ENCODE data around the gene PMF1.

The PMF1 gene

DNA sequence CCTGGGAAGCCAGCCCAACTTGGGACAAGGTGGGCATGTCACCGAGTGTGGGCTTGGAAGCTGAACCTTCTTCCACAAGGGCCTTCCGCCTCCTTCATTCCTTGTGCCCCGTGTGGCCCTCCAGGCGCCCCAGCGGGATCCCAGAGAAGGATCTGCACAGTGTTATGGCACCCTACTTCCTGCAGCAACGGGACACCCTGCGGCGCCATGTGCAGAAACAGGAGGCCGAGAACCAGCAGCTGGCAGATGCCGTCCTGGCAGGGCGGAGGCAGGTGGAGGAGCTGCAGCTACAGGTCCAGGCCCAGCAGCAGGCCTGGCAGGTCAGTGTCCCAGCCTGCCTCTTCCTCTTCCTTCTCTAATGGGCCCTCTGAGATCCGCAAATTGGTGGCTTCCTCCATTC is 23.4 kb downstream of the PMF1 start:
- DNase-seq (ENCODE audit: low spot score in 2 of 2): no peak
- H3K36me3 Mint-ChIP-seq: peaks cover 30% of the 10 kb centered on the region

DNA sequence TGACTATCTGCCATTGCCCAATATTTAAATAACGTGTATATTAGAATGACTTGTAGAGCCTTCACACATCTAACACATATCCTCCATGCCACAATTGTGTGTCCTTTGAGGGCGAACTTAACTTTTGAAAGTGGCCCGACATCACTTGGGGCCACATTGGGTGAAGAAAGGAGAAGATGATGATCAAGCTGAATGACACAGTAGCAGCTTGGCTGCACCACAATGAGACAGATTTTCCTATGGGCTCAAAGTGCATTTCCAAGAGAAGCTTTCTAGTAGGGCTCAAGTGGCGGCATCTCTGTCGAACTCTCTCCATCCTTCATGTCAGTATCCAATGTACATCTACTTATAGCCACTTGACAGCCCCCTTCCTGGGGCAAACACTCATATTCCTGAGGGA is 25.4 kb downstream of the PMF1 start:
- H3K4me3 Mint-ChIP-seq: no peak overlapping the region
- no peaks in the 10 kb centered on the region for H3K4me1 Mint-ChIP-seq
- no peaks in the 10 kb centered on the region for H3K27me3 Mint-ChIP-seq
- no peaks in the 10 kb centered on the region for H3K9me3 Mint-ChIP-seq
- DNase-seq (ENCODE audit: low spot score in 2 of 2) (no peak), ATAC-seq (ENCODE audit: low read depth) (no peak)
- H3K36me3 Mint-ChIP-seq: peaks cover 30% of the 10 kb centered on the region
- no peak overlapping the region for H3K27ac Mint-ChIP-seq

More for the DNA sequence above, 23.4 kb downstream of the PMF1 start:
- Mint-ChIP-seq H3K4me3 (no peak overlapping the region), H3K27ac (no peak overlapping the region), H3K4me1 (no peaks in the 10 kb centered on the region), H3K27me3 (no peaks in the 10 kb centered on the region), H3K9me3 (no peaks in the 10 kb centered on the region)
- no peak for ATAC-seq (ENCODE audit: low read depth)

DNA sequence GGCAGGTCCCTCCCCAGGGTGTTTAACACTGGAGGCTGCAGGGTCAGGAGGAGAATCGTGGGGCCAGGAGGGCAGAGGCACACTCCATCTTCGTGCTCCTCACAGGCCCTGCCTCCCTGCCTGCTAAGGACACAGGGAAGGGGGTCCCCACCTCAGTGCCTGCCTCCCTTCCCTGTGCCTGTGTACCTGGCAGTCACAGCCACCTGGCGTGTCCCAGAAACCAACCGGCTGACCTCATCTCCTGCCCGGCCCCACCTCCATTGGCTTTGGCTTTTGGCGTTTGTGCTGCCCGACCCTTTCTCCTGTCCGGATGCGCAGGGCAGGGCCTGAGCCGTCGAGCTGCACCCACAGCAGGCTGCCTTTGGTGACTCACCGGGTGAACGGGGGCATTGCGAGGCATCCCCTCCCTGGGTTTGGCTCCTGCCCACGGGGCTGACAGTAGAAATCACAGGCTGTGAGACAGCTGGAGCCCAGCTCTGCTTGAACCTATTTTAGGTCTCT is 28.6 kb downstream of the PMF1 start:
- H3K4me1 Mint-ChIP-seq: peaks cover 13% of the 10 kb centered on the region
- ATAC-seq (ENCODE audit: low read depth) (no peak), DNase-seq (ENCODE audit: low spot score in 2 of 2) (no peak)
- no peak overlapping the region for H3K4me3 Mint-ChIP-seq
- no peak overlapping the region for H3K27ac Mint-ChIP-seq
- no peaks in the 10 kb centered on the region for H3K9me3 Mint-ChIP-seq
- peaks cover 19% of the 10 kb centered on the region for H3K36me3 Mint-ChIP-seq
- H3K27me3 Mint-ChIP-seq: peaks cover 5% of the 10 kb centered on the region

DNA sequence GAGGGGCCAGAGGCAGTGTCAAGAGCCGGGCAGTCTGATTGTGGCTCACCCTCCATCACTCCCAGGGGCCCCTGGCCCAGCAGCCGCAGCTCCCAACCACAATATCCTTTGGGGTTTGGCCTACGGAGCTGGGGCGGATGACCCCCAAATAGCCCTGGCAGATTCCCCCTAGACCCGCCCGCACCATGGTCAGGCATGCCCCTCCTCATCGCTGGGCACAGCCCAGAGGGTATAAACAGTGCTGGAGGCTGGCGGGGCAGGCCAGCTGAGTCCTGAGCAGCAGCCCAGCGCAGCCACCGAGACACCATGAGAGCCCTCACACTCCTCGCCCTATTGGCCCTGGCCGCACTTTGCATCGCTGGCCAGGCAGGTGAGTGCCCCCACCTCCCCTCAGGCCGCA is 29.1 kb downstream of the PMF1 start, which contains the start of gene BGLAP:
Gene BGLAP, plus strand, starts transcription at position 259 of the 400 bp plus-strand sequence. Its CDS starts 48 bp downstream, at position 307.
- DNase-seq (ENCODE audit: low spot score in 2 of 2) (no peak), ATAC-seq (ENCODE audit: low read depth) (no peak)
- H3K4me1 Mint-ChIP-seq: peaks cover 15% of the 10 kb centered on the region
- no peak within 1 kb of the TSS for H3K27ac Mint-ChIP-seq
- peaks cover 15% of the 10 kb centered on the region for H3K36me3 Mint-ChIP-seq
- H3K27me3 Mint-ChIP-seq: peaks cover 5% of the 10 kb centered on the region
- H3K9me3 Mint-ChIP-seq: no peaks in the 10 kb centered on the region
- H3K4me3 Mint-ChIP-seq: no peak within 1 kb of the TSS

DNA sequence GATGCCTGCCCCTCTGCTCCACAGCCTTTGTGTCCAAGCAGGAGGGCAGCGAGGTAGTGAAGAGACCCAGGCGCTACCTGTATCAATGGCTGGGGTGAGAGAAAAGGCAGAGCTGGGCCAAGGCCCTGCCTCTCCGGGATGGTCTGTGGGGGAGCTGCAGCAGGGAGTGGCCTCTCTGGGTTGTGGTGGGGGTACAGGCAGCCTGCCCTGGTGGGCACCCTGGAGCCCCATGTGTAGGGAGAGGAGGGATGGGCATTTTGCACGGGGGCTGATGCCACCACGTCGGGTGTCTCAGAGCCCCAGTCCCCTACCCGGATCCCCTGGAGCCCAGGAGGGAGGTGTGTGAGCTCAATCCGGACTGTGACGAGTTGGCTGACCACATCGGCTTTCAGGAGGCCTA is 29.9 kb downstream of the PMF1 start:
- Mint-ChIP-seq H3K9me3 (no peaks in the 10 kb centered on the region), H3K27ac (no peak overlapping the region), H3K4me3 (no peak overlapping the region), H3K36me3 (peaks cover 12% of the 10 kb centered on the region), H3K4me1 (peaks cover 17% of the 10 kb centered on the region), H3K27me3 (peaks cover 5% of the 10 kb centered on the region)
- no peak for DNase-seq (ENCODE audit: low spot score in 2 of 2)
- no peak for ATAC-seq (ENCODE audit: low read depth)

DNA sequence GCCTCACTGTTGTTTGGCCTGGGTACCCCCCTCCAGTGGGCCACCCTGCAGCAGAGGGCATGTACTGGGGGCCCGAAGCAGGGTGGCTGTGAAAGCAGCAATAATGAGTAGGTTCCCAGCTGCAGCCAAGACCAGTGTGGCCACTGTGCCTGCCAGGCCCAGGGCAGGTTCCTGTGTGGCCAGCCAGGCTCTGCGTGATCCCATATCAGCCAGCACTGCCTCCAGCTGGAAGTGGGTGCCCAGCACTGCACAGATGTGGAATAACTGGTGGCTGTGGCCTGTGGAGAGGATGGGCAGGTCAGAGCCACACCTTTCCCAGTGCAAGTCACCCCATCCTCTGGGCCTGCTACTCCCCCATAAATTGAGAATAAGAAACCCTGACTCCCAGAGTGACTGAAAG is 31.3 kb downstream of the PMF1 start:
- Mint-ChIP-seq H3K36me3 (peaks cover 9% of the 10 kb centered on the region), H3K9me3 (no peaks in the 10 kb centered on the region), H3K27me3 (peaks cover 5% of the 10 kb centered on the region), H3K4me3 (no peak overlapping the region), H3K4me1 (peaks cover 17% of the 10 kb centered on the region), H3K27ac (no peak overlapping the region)
- no peak for DNase-seq (ENCODE audit: low spot score in 2 of 2)
- no peak for ATAC-seq (ENCODE audit: low read depth)

- Mint-ChIP-seq H3K4me1 (peaks cover 17% of the 10 kb centered on the region), H3K36me3 (peaks cover 6% of the 10 kb centered on the region), H3K9me3 (no peaks in the 10 kb centered on the region), H3K27me3 (peaks cover 5% of the 10 kb centered on the region), H3K27ac (no peak overlapping the region), H3K4me3 (peak overlapping the region; percentile 87)
- no peak for DNase-seq (ENCODE audit: low spot score in 2 of 2)
- ATAC-seq (ENCODE audit: low read depth): no peak
Measured at GRCh38 chr1:156244712-156245111, 31.9 kb downstream of the PMF1 start.

GRCh38 chr1:156245451-156246232 is 32.8 kb downstream of the PMF1 start:
- DNase-seq (ENCODE audit: low spot score in 2 of 2) (peak; percentile 18 to 37), ATAC-seq (ENCODE audit: low read depth) (peak; percentile 72)
- Mint-ChIP-seq H3K36me3 (peaks cover 3% of the 10 kb centered on the region), H3K4me1 (peaks cover 17% of the 10 kb centered on the region), H3K9me3 (no peaks in the 10 kb centered on the region), H3K27me3 (peaks cover 5% of the 10 kb centered on the region), H3K27ac (no peak overlapping the region), H3K4me3 (peak overlapping the region; percentile 87)

GRCh38 chr1:156246241-156246780 is 33.5 kb downstream of the PMF1 start:
- DNase-seq (ENCODE audit: low spot score in 2 of 2): no peak
- Mint-ChIP-seq H3K9me3 (no peaks in the 10 kb centered on the region), H3K27ac (no peak overlapping the region), H3K36me3 (peaks cover 5% of the 10 kb centered on the region), H3K4me3 (peak overlapping the region; percentile 58), H3K27me3 (peaks cover 5% of the 10 kb centered on the region), H3K4me1 (peaks cover 17% of the 10 kb centered on the region)
- no peak for ATAC-seq (ENCODE audit: low read depth)

DNA sequence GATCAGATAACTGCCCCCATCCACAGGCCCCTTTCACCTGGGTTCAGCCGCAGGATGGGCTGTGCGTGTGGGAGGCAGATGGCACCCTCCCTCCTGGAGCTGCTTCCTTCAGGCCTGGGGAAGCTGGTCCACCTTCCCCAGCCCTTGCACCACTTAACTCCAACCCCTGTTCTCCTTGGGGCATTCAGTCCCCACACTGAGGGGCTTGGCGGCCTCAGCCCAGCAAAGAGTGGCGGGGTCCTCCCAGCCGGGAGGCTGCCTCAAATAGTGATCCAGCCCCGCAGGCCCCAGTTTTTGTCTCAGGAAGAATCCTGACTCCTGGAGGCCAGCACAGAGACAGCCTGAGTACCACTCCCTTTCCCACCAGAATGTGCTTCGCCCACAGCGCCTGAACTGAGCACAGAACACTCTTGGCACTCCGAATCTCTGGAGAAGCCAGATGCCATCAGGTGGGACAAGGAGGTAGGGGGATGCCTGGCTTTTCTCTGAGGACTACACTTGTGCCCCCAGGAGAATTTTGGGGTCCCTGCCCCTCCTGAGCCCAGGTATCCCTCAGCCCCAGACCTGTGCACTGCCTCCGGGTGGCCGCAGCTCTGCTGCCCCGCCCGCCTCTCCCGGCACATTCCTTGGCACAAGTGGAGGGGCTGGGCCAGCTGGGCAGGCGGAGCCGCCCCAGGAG is 34.1 kb downstream of the PMF1 start:
- Mint-ChIP-seq H3K9me3 (no peaks in the 10 kb centered on the region), H3K36me3 (peaks cover 5% of the 10 kb centered on the region), H3K4me3 (no peak overlapping the region), H3K4me1 (peaks cover 17% of the 10 kb centered on the region), H3K27ac (no peak overlapping the region), H3K27me3 (peaks cover 5% of the 10 kb centered on the region)
- DNase-seq (ENCODE audit: low spot score in 2 of 2) (no peak), ATAC-seq (ENCODE audit: low read depth) (no peak)

DNA sequence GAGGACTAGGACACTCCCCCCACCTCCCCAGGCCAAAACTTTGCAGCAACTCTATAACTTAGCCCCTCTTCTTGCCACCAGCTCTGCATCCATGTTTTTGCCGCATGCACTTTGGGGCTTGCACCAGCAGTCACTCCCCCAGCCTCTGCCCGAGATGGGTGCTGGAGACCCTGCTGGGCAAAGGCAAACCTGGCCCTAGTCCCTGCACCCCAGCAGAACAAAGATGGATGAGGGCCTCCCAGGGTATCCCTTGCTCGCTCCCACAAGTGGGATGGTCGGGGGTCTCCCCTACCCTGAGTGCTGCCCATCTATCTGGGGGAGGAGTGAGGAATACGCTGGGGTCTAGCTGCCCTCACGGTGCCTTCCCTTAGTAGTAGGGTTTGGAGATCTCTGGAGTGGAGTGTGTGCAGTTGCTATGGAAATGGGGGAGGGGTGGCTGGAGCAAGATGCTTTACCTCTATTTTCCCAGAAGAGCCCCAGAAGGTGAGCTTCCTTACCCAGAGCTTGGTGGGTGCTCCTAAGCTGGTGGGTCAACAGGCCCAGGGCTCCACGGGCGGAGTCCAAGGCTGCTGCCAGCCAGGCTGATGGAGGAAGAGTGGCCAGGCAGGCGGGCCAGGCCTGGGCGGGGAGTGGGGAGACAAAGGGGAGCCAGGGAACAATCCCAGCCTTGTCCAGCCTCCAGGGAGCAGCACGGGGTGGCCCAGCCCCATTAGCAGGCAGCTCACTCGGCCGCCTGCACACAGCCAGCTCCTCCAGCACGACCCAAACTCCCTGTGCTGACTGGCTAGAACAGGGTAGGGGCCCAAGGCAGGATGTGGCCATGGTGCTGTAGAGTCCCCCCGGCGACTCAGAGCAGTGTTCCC is 34.9 kb downstream of the PMF1 start, which contains the start of gene PAQR6:
Gene PAQR6, minus strand, starts transcription at position 597 of the 863 bp plus-strand sequence. CDS start 1,325 bp downstream, outside the sequence.
- H3K27ac Mint-ChIP-seq: no peak within 1 kb of the TSS
- DNase-seq (ENCODE audit: low spot score in 2 of 2) (no peak), ATAC-seq (ENCODE audit: low read depth) (no peak)
- H3K36me3 Mint-ChIP-seq: peaks cover 8% of the 10 kb centered on the region
- peaks cover 5% of the 10 kb centered on the region for H3K27me3 Mint-ChIP-seq
- H3K4me3 Mint-ChIP-seq: no peak within 1 kb of the TSS
- H3K9me3 Mint-ChIP-seq: no peaks in the 10 kb centered on the region
- peaks cover 17% of the 10 kb centered on the region for H3K4me1 Mint-ChIP-seq

- Mint-ChIP-seq H3K27ac (no peak overlapping the region), H3K4me1 (peaks cover 17% of the 10 kb centered on the region), H3K36me3 (peaks cover 12% of the 10 kb centered on the region), H3K4me3 (no peak overlapping the region), H3K27me3 (peaks cover 5% of the 10 kb centered on the region), H3K9me3 (no peaks in the 10 kb centered on the region)
- no peak for DNase-seq (ENCODE audit: low spot score in 2 of 2)
- ATAC-seq (ENCODE audit: low read depth): no peak
Measured at GRCh38 chr1:156248323-156248683, 35.5 kb downstream of the PMF1 start.

- no peak overlapping the region for H3K4me3 Mint-ChIP-seq
- peaks cover 2% of the 10 kb centered on the region for H3K27me3 Mint-ChIP-seq
- peaks cover 19% of the 10 kb centered on the region for H3K36me3 Mint-ChIP-seq
- ATAC-seq (ENCODE audit: low read depth) (no peak), DNase-seq (ENCODE audit: low spot score in 2 of 2) (no peak)
- no peaks in the 10 kb centered on the region for H3K9me3 Mint-ChIP-seq
- H3K27ac Mint-ChIP-seq: no peak overlapping the region
- H3K4me1 Mint-ChIP-seq: peaks cover 17% of the 10 kb centered on the region
Measured at GRCh38 chr1:156249593-156249992, 36.8 kb downstream of the PMF1 start.
